Islet of Langerhans (tissue), 1 donor: ENCODE measurements around the gene ARHGAP4.

Source experiments
- FAIRE-seq: peaks from one replicate; lab custom pipeline; 2011; peaks lifted over from hg19 to GRCh38; lab: Jason Lieb, UNC

The ARHGAP4 gene

DNA sequence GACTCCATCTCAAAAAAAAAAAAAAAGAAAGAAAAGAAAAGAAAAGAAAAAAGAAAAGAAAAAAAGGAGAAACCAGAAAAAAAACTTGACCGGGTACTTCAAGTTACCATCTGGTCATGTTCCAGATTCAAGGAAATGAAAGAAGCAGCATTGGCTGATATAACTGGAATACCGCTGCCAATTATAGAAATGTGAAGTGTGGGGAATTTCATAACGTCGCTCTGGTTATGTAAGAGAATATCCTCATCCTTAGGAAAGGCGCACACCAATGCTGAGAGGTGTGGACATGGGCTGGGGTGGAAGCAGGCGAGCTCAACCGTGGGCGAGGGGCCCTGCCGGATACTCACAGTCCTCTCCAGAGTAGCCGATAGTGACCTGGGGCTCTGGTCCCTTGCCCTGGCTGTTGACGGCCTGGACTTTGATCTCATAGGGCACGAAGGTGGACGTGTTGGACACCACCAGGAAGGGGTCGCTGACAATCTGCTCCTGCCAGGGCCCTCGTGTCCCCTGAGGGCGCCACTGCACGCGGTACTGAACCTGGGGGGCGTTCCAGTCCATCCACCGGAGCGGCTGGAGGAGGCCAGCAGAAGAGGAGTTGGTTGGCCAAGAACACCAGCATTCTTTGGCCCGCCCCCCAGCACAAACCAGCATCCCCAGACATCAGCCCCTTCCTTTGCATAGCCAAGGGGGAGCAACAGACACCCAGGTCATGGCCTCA is 59.6 kb downstream of the ARHGAP4 start:
- no peak for FAIRE-seq

DNA sequence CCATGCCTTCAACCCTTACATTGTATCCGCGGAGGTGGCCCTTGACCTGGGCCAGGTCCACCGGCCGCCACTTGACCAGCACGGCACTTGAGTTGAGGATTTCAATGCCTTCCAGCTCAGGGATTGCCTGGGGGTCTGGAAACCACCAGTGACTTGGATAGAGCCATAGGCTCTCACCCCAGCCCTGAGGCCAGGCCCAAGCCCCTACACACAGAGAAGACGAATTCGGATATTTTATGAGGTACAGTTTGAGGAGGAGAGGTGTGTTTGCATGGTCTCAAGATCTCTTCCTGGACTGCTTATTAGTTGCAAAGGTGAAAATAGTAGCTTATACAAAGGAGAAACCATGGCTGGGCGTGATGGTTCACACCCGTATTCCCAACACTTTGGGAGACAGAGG is 60.4 kb downstream of the ARHGAP4 start:
- no peak for FAIRE-seq

- FAIRE-seq = no peak
Observed at GRCh38 chrX:153865321-153865580, 60.8 kb downstream of the ARHGAP4 start.

- no peak for FAIRE-seq
Observed at GRCh38 chrX:153864561-153865320, 61.3 kb downstream of the ARHGAP4 start.

DNA sequence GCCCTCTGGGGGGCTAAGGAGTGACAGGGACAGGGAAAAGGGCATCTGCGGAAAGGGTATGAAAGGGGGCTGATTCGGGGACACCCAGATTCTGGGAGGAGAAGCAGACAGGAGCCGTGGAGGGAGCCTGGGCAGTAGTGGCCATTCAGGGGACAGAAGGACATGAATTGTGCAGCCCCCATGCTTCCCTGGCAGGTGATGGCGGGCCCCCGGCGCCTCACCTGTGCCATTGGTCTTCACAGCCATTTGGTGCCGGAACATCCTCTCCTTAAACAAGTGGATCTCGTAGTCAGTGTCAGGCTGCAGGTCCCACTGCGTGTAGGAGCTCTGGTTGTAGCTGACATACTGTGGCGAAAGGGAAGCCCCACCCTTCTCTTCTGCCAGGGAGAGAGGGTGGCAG is 62.0 kb downstream of the ARHGAP4 start:
- no peak for FAIRE-seq

DNA sequence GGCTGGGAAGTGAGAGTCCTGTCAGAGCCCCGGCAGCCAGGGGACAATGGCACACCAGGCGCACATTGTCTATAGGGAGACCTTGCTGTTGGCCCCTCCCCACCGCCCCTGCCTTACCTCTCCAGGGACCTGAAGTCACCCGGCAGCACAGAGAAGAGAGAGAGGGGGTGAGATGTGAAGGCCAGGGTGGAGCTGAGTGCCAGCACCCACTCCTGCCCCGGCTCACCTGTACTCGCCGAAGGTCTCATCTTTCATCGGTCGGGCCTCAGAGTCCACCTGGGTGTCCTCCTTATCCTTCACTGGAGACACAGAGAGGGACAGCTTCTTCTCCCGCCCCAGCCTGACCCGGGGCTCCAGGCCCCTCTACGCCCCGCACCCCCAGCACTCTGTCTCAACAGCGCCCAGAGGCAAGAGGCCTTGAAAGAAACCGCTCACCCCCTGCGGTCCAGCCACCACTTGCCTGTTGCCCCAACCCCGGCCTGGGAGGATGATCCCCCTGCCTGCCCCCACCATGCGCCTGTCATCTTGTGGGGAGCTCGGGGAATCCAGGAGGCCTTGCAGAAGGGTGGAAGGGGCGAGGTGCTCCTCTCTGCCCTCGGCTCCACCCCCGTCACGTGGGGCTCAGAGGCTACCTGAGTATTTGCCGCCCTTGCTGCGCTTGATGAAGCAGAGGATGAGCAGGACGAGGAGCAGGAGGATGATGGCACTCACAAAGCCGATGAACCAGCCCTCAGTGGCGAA is 62.6 kb downstream of the ARHGAP4 start:
- no peak for FAIRE-seq

GRCh38 chrX:153862369-153863250 is 63.5 kb downstream of the ARHGAP4 start:
- FAIRE-seq = no peak

GRCh38 chrX:153861733-153862310 is 64.2 kb downstream of the ARHGAP4 start:
- no peak for FAIRE-seq

- FAIRE-seq = no peak
Observed at GRCh38 chrX:153861151-153861550, 64.9 kb downstream of the ARHGAP4 start.
